BE2C (cell line): ENCODE measurements around the gene WWC2.

ENCODE experiments used
- DNase-seq: peaks from one replicate; pipeline ENCODE4 v3.0.0-alpha.2; 2020
- H3K27me3 ChIP-seq: fragments of 250-450 bp; sonication (Bioruptor Pico); 2 replicates; pipeline ENCODE4 v1.5.1; 2020; ENCODE audit warnings: mild to moderate bottlenecking
- H3K36me3 ChIP-seq: fragments of 250-450 bp; sonication (Bioruptor Pico); 2 replicates; pipeline ENCODE4 v1.5.1; 2020; ENCODE audit warnings: mild to moderate bottlenecking
- H3K4me1 ChIP-seq: fragments of 250-450 bp; sonication (Bioruptor Pico); 2 replicates; pipeline ENCODE4 v1.5.1; 2020
- H3K4me3 ChIP-seq: 2 replicates; pipeline ENCODE4 v1.5.1; 2011; ENCODE audit warnings: low read depth, low read length
- H3K9me3 ChIP-seq: fragments of 250-450 bp; sonication (Bioruptor Pico); 2 replicates; pipeline ENCODE4 v1.5.1; 2020
- CTCF ChIP-seq: IDR thresholded peaks from 2 replicates; pipeline ENCODE4 v1.5.1; 2012; ENCODE audit warnings: mild to moderate bottlenecking, low read depth, low read length

WWC2 gene

GRCh38 chr4:183201331-183201730 lies 102.3 kb downstream of the WWC2 start:
- H3K27me3 ChIP-seq, result no peaks in the 10 kb centered on the region
- DNase-seq, result no peak
- TF ChIP-seq CTCF, result no peak
- H3K4me3 ChIP-seq, result no peak overlapping the region
- H3K4me1 ChIP-seq, result peaks cover 6% of the 10 kb centered on the region; the same call in 1 of the 2 replicates
- no peaks in the 10 kb centered on the region for H3K9me3 ChIP-seq
- no peaks in the 10 kb centered on the region for H3K36me3 ChIP-seq

GRCh38 chr4:183202523-183202922 lies 103.5 kb downstream of the WWC2 start:
- no peaks in the 10 kb centered on the region for H3K27me3 ChIP-seq
- no peaks in the 10 kb centered on the region for H3K9me3 ChIP-seq
- H3K4me1 ChIP-seq, result peaks cover 6% of the 10 kb centered on the region; the same call in 1 of the 2 replicates
- no peak for DNase-seq
- H3K36me3 ChIP-seq, result no peaks in the 10 kb centered on the region
- TF ChIP-seq CTCF, result no peak
- no peak overlapping the region for H3K4me3 ChIP-seq

- no peak for TF ChIP-seq CTCF
- no peak overlapping the region for H3K4me3 ChIP-seq
- H3K36me3 ChIP-seq, result 0 out of 2 replicates have a peak, but pooled peaks cover 2% of the 10 kb centered on the region
- no peak for DNase-seq
- H3K9me3 ChIP-seq, result no peaks in the 10 kb centered on the region
- H3K4me1 ChIP-seq, result peaks cover 6% of the 10 kb centered on the region; the same call in 1 of the 2 replicates
- no peaks in the 10 kb centered on the region for H3K27me3 ChIP-seq
Measured at GRCh38 chr4:183204793-183205192, 105.7 kb downstream of the WWC2 start.

GRCh38 chr4:183205193-183205592 lies 106.1 kb downstream of the WWC2 start:
- H3K4me3 ChIP-seq, result no peak overlapping the region
- H3K27me3 ChIP-seq, result no peaks in the 10 kb centered on the region
- 0 out of 2 replicates have a peak, but pooled peaks cover 2% of the 10 kb centered on the region for H3K36me3 ChIP-seq
- H3K9me3 ChIP-seq, result no peaks in the 10 kb centered on the region
- peaks cover 6% of the 10 kb centered on the region; the same call in 1 of the 2 replicates for H3K4me1 ChIP-seq
- no peak for DNase-seq
- no peak for TF ChIP-seq CTCF

GRCh38 chr4:183205709-183206108 lies 106.7 kb downstream of the WWC2 start:
- DNase-seq, result no peak
- H3K9me3 ChIP-seq, result no peaks in the 10 kb centered on the region

GRCh38 chr4:183211533-183211932 lies 112.5 kb downstream of the WWC2 start:
- Histone ChIP-seq H3K9me3 (no peaks in the 10 kb centered on the region), H3K27me3 (no peaks in the 10 kb centered on the region), H3K4me1 (no peaks in the 10 kb centered on the region), H3K36me3 (peaks cover 2% of the 10 kb centered on the region; the same call in 1 of the 2 replicates), H3K4me3 (no peak overlapping the region)
- TF ChIP-seq CTCF, result no peak
- no peak for DNase-seq

More at GRCh38 chr4:183205709-183206108, 106.7 kb downstream of the WWC2 start:
- Histone ChIP-seq H3K4me1 (peaks cover 3% of the 10 kb centered on the region; the same call in 1 of the 2 replicates), H3K4me3 (no peak overlapping the region), H3K36me3 (peaks cover 2% of the 10 kb centered on the region; the same call in 1 of the 2 replicates), H3K27me3 (no peaks in the 10 kb centered on the region)
- TF ChIP-seq CTCF, result no peak
